GM18517 (cell line): ENCODE data around the gene BSPRY.
"Not testable (repeated sequence)": the region's sequence is repeated elsewhere in the genome, so short reads cannot be mapped to it uniquely, and the experiment has no call there.

ENCODE experiments used
- ATAC-seq: cut with Tn5 transposase; IDR thresholded peaks from one replicate; pipeline ENCODE4 v1.9.1; 2021; ENCODE audit warnings: mild to moderate bottlenecking, moderate library complexity; ENCODE audit not compliant: unreplicated experiment

The BSPRY gene

DNA sequence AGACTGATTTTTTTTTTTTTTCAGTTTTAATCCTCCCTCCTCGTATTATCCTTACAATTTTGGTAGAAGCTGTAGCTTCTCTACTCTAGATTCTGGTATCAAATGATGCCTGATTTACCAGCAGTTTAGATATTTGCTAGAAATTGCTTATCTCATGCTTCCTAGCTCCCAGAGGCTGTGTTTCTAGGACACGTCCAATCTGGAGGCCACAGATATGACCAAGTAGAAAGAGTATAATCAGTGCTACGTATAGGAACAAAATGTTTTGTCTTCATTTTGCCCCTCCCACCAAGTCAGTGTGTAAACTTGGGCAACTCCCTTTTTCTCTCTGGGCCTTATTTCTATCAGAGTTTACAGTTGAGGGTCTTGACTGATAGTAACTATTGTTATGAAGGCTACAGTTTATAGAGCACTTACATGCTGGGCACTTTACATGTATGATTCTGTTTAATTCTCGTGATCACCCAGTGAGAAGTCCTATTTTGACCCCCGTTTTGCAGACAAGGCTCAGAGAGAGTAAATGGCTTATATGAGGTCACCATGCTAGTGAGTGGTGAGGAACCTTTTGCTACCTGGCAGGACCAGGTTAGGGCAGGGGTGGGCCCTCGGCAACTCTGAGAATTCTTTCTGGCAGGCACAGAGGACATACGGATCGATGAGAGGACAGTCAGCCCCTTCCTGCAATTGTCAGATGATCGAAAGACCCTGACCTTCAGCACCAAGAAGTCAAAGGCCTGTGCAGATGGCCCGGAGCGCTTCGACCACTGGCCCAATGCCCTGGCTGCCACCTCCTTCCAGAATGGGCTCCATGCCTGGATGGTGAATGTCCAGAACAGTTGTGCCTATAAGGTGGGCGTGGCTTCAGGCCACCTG, 19.9 kb downstream of the BSPRY start:
- no peak for ATAC-seq

DNA sequence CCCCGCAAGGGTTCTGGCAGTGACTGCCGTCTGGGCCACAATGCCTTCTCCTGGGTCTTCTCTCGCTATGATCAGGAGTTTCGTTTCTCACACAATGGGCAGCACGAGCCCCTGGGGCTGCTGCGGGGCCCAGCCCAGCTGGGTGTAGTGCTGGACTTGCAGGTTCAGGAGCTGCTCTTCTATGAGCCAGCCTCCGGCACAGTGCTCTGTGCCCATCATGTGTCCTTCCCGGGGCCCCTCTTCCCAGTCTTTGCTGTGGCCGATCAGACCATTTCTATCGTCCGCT, 20.5 kb downstream of the BSPRY start:
- ATAC-seq = no peak

DNA sequence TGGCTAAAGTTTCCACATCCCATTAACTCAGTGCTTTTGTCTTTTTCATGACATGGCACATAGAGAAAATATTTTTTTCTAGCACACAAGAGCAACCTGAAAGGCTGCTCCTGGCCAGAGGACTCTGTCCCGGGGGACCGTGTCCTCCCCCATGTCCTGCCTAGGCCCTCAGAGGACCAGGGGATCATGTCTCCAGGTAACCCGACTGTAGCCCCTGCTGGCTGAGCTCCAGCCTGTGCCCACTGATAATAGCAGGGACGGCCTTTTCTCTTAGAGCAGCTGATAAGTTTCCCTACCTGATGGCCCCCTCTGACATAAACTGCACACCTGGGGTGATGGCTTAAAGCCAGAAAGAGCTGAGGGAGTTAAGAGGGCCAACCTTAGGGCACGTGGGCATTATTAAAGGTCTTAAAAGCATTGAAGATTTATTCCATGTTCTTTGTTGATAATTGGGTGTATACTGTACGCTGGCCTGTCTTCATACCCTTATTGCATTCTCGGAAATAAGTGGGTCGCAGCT, 21.5 kb downstream of the BSPRY start:
- no peak for ATAC-seq

DNA sequence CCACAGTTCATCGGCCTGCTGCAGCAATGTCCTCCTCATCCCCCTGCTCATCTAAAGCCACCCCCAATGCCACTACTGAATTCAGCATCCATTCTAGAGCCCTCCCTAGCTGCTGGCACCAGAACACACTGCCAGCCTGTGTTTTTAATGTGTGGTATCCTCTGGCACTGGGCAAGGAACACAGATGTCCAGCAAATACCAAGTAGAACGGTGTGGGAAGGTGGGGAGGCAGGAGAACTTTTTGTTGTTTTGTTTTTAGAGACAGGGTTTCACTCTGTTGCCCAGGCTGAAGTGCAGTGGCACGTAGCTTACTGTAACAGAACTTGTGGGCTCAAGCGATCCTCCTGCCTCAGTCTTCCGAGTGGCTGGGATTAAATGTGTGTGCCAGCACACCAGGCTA, 22.7 kb downstream of the BSPRY start:
- ATAC-seq = no peak

DNA sequence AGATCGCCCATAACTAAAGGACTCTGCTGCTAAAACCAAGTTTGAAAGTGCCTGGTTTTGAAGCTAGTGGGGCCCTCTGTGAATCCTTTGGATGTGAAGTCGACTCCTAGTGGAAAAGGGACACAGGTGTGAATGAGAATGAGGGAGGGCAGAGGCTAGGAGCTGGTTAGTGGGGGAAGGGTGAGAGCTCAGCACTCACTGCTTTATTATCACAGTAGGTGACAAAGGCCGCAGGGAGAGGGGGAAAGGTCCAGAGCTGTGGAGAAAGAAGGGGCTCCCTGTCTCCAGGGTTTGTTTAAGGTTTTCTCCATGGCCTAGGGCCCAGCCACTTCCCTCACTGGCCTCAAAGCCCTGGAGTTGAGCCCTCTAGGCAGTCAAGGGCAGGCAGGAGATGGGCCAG, 23.9 kb downstream of the BSPRY start:
- ATAC-seq = no peak

DNA sequence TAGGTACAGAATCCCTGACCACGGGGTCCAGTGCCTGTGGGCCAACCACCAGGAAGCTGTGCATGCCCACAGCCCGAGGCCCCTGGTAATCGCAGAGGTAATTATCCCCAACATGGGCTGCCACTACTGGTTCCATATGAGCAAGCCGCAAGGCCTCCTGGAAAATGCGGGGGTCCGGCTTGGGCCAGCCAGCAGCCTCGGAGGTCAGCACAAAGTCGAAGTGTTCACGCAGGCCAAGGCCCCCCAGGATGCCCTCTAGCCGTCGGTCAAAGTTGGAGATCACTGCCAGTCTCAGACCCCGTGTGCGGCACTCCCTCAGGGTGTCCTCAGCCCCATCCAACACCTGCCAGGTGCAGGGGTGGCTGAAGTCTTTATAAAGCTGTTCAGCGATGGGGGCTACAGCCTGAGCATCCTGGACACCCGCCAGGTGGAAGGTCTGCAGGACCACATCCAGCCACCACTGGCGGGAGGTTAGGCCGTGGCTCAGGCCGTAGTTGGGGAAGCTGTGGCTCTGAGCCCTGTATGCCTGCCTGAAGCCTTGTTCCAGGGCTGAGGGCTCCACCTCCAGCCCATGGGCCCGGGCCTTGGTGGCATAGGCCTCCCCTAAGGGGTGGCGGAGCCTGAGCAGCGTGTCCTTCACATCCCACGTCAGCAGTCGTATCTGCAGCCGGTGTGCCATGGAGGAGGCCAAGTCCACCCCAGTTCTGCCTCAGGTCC, 24.5 kb downstream of the BSPRY start:
- no peak for ATAC-seq

DNA sequence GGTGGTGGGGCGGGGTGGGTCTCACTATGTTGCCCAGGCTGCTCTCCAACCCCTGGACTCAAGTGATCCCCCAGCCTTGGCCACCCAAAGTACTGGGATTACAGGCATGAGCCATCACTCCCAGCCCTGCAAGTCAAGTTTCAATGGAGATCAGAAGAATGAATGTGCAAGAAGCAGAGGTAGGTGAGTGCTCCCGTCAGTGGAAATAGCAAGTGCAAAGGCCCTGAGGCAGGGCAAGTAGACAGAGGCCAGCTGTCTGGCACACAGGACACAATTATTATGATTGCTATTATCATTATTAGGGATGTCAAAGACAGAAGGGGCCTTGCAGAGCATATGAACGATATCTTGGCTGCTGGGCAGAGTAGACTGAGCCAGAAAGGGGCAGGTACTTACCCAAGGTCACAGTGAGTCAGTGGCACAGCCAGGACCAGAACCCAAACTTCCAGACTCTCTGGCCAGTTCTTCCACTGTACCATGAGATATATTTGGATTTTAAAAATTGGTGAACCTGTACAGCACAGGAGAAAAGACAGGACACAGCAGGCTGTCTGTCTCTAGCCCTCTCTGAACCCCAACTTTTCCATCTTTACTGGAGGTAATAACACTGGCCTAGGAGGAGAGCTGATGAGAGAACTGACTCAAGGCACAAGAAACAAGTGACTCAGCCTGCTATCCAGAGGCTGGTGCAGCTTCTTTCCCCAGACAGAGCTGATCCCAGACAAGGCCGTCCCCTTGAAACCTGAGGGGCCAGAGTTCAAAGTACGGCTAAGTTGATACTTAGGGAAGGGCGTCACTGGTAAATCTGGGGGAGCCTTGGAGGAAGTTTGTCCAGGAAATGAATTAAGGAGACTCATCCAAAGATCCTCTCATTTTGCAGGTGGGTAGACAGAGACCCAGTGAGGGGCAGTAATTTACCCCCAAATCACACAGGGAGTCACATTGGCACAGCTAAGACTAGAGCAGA, 26.0 kb downstream of the BSPRY start:
- ATAC-seq = no peak

DNA sequence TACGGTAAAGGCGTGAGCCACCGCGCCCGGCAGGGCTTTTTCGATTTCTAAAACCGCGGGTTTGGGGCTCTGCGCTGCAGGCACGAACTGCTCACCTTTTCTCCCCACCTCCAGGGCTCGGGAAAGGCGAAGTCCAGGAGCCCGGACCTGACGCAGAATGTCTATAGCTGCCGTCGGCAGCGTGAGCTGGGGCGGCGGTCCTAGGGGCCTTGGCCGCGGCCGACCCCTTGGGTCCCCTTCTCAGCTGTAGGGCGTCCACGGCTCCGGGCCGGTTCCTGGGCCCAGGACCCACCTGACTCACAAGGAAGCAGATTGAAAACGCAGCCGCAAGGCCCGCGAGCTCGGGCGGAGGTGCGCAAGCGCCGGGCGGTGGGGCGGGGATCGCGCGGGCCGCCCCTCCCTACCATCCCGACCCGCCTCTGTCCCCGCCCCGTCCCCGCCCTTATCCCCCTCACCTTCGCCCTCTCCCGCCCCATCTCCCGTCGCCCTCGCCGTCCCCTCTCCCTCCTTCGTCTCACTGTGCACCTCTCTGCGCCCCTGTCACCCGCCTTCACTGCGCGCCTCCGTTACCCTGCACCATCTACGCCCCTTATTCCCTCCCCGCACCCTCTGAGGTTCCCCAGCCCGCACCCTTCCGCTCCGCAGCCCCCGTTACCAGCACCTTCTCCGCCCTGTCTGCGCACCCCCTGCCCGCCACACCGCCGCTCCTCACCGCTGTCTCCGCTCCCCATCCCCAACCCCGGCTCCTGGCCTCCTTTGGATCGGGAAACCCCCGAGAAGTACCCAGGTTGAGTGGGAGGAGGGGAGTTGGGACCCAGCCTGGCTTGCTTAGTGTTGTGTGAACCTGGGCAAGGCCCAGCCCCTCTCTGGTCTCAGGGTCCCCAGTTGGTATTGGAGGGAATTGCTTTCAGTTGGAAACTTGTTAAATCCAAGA, 27.6 kb downstream of the BSPRY start, which contains the start of gene HDHD3:
HDHD3 (minus strand) TSS at position 353 of the 934 bp plus-strand sequence. CDS start 2,632 bp downstream, outside the sequence.
- ATAC-seq = peak; percentile 73

DNA sequence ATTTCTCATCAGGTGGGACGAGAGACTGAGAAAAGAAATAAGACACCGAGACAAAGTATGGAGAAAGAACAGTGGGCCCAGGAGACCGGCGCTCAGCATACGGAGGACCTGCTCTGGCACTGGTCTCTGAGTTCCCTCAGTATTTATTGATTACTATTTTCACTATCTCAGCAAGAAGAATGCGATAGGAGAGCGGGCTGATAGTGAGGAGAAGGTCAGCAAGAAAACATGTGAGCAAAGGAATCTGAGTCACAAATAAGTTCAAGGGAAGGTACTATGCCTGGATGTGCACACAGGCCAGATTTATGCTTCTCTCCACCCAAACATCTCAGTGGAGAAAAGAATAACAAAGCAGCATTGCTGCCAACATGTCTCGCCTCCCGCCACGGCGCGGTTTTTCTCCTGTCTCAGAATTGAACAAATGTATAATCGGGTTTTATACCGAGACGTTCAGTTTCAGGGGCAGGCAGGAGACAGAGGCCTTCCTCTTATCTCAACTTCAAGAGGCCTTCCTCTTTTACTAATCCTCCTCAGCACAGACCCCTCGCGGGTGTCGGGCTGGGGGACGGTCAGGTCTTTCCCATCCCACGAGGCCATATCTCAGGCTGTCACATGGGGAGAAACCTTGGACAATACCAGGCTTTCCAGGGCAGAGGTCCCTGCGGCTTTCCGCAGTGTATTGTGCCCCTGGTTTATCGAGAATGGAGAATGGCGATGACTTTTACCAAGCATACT, 29.9 kb downstream of the BSPRY start:
- ATAC-seq = not testable (repeated sequence)

DNA sequence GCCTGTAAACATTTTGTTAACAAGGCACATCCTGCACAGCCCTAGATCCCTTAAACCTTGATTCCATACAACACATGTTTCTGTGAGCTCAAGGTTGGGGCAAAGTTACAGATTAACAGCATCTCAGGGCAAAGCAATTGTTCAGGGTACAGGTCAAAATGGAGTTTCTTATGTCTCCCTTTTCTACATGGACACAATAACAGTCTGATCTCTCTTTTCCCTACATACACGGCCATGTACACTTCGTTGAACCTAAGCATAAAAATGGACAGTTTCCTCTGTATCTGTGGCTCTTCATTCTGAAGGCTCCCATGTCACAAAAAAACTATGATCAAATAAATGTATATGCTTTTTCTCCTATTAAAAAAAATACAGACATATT, 30.5 kb downstream of the BSPRY start:
- not testable (repeated sequence) for ATAC-seq

DNA sequence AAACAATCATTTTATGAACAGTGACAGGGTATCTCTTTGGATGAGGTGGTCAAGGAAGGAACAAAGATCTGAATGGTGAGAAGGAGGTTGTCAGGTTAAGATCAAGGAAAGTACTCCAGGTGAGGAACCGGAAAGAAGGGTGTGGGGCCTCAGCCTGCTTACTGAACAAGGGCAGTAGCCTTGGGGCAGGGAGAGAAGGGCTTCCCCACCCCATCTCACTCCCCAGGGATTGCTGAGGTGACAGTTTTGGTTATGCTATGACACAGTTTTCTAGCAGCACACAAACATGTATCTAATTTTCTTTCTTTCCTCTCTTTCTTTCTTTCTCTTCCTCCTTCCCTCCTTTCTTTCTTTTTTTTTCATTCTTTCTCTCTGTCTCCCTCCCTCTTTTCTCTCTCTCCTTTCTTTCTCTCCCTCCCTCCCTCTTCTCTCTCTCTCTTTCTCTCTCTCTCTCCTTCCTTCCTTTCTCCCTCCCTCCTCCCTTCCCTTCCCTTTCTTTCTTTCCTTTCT, 31.6 kb downstream of the BSPRY start:
- peak; percentile 64 for ATAC-seq

DNA sequence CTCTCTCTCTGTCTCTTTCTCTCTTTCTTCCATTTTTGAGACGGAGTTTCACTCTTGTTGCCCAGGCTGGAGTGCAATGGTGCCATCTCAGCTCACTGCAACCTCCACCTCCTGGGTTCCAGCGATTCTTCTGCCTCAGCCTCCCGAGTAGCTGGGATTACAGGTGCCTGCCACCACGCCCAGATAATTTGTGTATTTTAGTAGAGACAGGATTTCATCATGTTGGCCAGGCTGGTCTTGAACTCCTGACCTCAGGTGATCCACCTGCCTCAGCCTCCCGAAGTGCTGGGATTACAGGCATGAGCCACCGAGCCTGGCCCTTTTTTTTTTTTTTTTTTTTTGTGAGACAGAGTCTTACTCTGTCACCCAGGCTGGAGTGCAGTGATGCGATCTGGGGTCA, 32.1 kb downstream of the BSPRY start:
- not testable (repeated sequence) for ATAC-seq

DNA sequence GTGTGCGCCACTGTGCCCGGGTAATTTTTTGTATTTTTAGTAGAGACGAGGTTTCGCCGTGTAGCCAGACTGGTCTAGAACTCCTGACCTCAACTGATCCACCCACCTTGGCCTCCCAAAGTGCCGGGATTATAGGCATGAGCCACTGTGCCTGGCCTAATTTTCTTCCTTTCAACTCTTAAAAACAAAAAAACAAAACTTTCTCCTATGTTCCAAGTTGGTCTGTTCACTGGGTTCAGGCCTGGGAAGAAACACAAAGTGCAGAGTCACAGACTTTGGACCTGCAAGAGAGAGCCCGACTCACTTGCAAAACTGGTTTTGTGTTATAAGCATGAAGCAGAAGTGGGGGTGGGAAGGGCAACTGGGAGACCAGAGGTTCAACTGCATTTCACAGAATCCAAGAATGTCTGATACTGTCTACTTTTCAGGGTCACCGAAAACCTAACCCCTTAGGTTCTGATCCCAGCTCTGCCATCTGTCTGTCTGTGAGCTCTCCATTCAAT, 32.6 kb downstream of the BSPRY start:
- no peak for ATAC-seq

DNA sequence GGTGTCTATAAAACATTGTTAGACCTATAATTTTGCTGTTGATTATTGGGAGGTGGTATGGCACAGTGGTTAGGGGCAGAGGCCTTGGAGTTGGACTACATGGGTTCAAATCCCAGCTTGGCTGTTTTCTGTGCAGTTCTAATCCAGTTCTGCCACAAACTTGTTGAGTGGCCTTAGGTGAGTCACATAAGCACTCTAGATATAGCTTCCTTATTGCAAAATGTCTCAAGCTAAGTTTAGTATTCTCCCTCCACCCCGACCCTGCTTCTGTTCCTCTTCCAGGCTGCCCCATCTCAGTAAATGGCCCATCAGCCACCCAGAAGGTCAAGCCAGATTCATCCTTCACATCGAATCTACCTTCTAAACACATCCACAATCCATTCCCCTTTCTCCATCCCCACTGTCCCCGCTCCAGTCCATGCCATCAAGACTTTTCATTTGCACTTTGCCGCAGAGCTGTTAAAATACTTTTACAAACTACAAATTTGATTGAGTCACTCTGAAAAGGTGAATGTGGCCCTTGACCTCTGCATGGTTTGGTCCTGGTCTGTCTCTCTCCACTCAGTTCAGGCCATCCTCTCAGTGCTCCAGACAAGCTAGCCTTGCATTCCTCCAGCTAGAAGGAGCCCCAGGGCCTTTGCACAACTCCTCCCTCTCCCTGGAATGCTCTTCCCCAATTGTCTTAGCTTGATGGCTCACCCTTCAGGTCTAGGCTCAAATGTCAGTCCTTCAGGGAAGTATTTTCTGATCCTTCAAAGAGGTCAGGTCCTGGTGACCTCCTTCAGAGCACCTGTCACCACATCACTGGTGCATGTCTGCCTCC, 37.4 kb downstream of the BSPRY start:
- ATAC-seq = no peak

DNA sequence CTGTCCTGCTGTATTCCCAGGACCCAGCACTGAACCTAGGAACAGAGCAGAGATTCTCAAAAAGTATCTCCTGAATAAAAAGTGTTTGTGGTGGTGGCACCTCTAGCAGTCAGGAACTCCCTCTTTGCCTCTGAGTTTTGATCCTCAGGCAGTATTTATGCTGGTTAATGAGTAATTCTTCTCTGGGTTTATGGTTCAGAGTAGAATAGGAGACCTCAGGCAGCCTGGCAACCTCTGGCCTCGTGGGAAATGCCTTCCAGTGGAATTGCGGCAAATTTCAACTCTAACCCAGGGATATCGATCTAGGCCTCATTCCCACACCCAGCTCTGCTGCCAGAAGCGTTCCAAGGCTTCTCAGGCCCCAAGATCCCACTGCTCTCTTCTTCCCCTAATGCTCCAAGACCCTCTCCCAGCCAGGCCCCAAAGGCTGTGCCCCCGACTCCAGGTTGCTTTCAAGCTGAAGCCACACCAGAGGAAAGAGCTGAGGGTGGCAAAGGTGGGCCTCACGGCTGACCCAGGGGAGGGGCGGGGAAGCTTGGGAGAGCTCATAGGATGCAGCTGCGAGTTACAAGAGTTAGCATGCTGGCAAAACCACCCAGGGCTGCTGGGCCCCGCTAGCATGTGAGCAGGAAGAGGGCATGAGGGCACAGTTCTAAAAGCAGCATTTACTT, 38.4 kb downstream of the BSPRY start:
- no peak for ATAC-seq

DNA sequence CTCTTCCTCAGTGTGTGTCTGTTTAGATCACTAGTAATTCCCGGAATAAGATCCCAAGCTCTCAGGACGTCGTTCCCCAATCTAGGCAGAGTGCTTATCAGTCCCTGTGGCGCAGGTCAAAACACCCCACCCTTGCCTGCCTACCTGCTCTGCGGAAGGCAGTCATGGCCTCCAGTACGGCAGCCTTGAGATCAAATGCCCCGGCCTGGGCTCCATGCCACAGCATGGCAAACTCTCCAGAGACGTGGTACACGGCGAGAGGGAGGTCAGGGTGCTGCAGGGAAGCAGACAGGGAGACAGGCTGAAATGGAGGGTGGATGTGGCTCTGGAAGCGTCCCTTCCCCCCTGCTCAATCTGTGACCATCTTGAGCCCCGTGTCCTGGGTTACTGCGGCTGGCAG, 39.5 kb downstream of the BSPRY start:
- ATAC-seq = no peak

DNA sequence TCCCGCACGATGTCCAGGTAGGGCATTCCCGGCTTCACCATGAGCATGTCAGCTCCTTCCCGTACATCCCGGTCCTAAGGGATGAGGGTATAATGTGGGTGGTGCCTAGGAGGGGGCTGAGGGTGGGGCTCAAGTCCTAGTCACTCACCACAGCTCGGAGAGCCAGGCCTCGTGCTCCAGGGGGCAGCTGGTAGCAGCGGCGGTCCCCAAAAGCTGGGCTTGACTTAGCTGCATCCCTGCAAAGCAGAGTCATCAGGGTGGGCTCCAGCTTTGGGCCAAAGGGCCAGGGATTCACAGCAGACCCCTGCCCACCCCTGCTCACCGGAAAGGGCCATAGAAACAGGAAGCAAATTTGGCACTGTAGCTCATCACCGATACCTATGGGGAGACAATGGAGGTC, 40.1 kb downstream of the BSPRY start:
- no peak for ATAC-seq
